HG03039 (cell line): ENCODE measurements around the gene SLC25A26.

ENCODE experiments used
- ATAC-seq: cut with Tn5 transposase; IDR thresholded peaks from one replicate; pipeline ENCODE4 v1.9.1; 2021; ENCODE audit warnings: mild to moderate bottlenecking, moderate library complexity; ENCODE audit not compliant: unreplicated experiment

The SLC25A26 gene

DNA sequence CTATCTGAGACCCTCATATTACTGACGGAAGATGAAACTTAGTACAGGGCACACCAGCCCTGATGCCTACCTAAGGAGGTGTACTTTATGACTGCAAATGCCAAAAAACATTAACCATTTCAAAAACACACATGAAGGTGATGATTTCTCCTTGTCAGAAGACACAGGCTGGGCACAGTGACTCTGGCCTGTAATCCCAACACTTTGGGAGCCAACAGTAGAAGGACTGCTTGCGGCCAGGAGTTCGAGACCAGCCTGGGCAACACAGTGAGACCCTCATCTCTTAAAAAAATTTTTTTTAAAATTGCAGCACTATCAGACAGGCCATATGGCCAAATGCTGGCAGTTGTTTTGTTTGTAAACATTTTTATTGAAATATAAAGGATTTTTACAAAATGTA lies 206.6 kb downstream of the SLC25A26 start:
- ATAC-seq = no peak

GRCh38 chr3:66427951-66428474 lies 207.2 kb downstream of the SLC25A26 start:
- ATAC-seq = no peak
